ENCODE data around the gene MCC. TPM values are rescaled to one million over a fixed set of nuclear protein-coding genes. Genes with fewer than 3 reads are reported as not detected.

MCC gene
- total RNA-seq, 1 experiment from 2014 or later = 7.6 TPM

- no peak for TF ChIP-seq CTCF (conservative IDR thresholded peaks at IDR 0.05)
- Histone ChIP-seq H3K23me2 (ENCODE audit: insufficient read length, low read depth, low read length, poor library complexity, severe bottlenecking) (no peaks in the 10 kb centered on the region), H3K23ac (ENCODE audit: insufficient read length, low read depth, low read length) (no peak overlapping the region), H4K20me1 (ENCODE audit: control insufficient read depth, insufficient read depth, insufficient read length) (no peaks in the 10 kb centered on the region), H2BK120ac (ENCODE audit: low read depth, low read length, poor library complexity, severe bottlenecking) (no peak overlapping the region), H4K91ac (ENCODE audit: insufficient read length, low read depth, low read length) (no peak overlapping the region), H3K4me2 (ENCODE audit: insufficient read depth, insufficient read length, low read length) (no peak overlapping the region), H3T11ph (ENCODE audit: low read length) (no peak overlapping the region), H2BK12ac (ENCODE audit: insufficient read length, low read depth, low read length) (no peak overlapping the region), H3K27ac (ENCODE audit: insufficient read length, low read depth, low read length) (no peak overlapping the region), H2AFZ (ENCODE audit: low read length) (no peak overlapping the region), H3K18ac (ENCODE audit: insufficient read length, low read depth, low read length) (no peak overlapping the region), H2BK15ac (ENCODE audit: low read depth, low read length) (no peak overlapping the region), H2AK5ac (ENCODE audit: insufficient read length, low read length) (no peak overlapping the region), H3K9ac (ENCODE audit: extremely low read depth, insufficient read length, low read length) (no peak overlapping the region), H3K56ac (ENCODE audit: insufficient read length, low read depth, low read length) (no peak overlapping the region), H3K79me2 (ENCODE audit: insufficient read depth, low read length) (no peaks in the 10 kb centered on the region), H2BK5ac (ENCODE audit: insufficient read length, low read length) (no peak overlapping the region), H3K9me3 (ENCODE audit: control insufficient read depth, low read depth, low read length) (no peaks in the 10 kb centered on the region), H3K4me1 (ENCODE audit: insufficient read depth, low read length) (no peaks in the 10 kb centered on the region; the same call in 1 of the 2 replicates), H3K4ac (ENCODE audit: low read depth, low read length) (no peak overlapping the region), H4K8ac (replicated peaks; ENCODE audit: insufficient read length, low read depth, low read length) (no peak overlapping the region), H3K79me1 (ENCODE audit: insufficient read depth, low read depth, low read length, poor library complexity, severe bottlenecking) (no peaks in the 10 kb centered on the region), H3K27me3 (ENCODE audit: insufficient read depth, low read length) (no peaks in the 10 kb centered on the region), H4K5ac (ENCODE audit: insufficient read length, low read depth, low read length) (no peak overlapping the region), H3K14ac (ENCODE audit: insufficient read depth, low read length) (no peak overlapping the region), H2BK20ac (ENCODE audit: low read depth, low read length, poor library complexity, severe bottlenecking) (no peak overlapping the region)
- Mint-ChIP-seq H3K4me3 (no peak overlapping the region), H3K4me1 (peaks cover 18 to 25% of the 10 kb centered on the region in 2 experiments), H3K27ac (no peak overlapping the region), H3K36me3 (ENCODE audit: insufficient read depth in 1 of 3, low read depth in 3 of 3) (no peaks in the 10 kb centered on the region), H3K9me3 (no peaks in the 10 kb centered on the region), H3K27me3 (ENCODE audit: low read depth) (no peaks in the 10 kb centered on the region)
- no CpG with 5 or more reads among the region's 2 CpGs for WGBS (ENCODE audit: extremely low coverage, insufficient read length, low lambda C conversion rate)
- DNase-seq = no peak
Measured at GRCh38 chr5:113167985-113168384, 320.3 kb downstream of the MCC start.

All from H9 (cell line).